GM12878 (cell line): Measurements from ENCODE around the gene SERPINE3. TPM values are rescaled to one million over a fixed set of nuclear protein-coding genes. Genes with fewer than 3 reads are reported as not detected.

Source experiments
- IKZF1 ChIP-seq: fragments of 450-650 bp; conservative IDR thresholded peaks from 2 replicates; pipeline ENCODE4 v1.6.1; 2017; ENCODE audit warnings: antibody characterized with exemption, mild to moderate bottlenecking
- KLF5 ChIP-seq: fragments of 450-650 bp; IDR thresholded peaks from 2 replicates; pipeline ENCODE4 v1.6.1; 2014; ENCODE audit warnings: mild to moderate bottlenecking; ENCODE audit not compliant: partially characterized antibody
- PML ChIP-seq: IDR thresholded peaks from 2 replicates; pipeline ENCODE4 v1.6.1; 2012; ENCODE audit warnings: low read length, inconsistent platforms
- TBL1XR1 ChIP-seq: IDR thresholded peaks from 2 replicates; pipeline ENCODE4 v1.6.1; 2012; ENCODE audit warnings: low read depth, low read length, improper control_type of control experiment
- ZNF207 ChIP-seq: fragments of 450-650 bp; IDR thresholded peaks from 2 replicates; pipeline ENCODE4 v1.6.1; 2014; ENCODE audit warnings: antibody characterized with exemption, mild to moderate bottlenecking, borderline replicate concordance
- polyA plus RNA-seq, 11 experiments: library from polyadenylated mRNA; depleted of rRNA in 4 of 11; unstranded in 6 of 11; stranded (reverse) in 5 of 11; fragments of >200 nt; fragmentation: Nextera tagmentation in 4 of 11; fragmentation: Illumina TruSeq in 1 of 11; extraction: Ambion mirVana in 4 of 11; extraction: Trizol in 1 of 11; gene quantifications; 1 replicate in 1 of 11; 2 replicates in 10 of 11; pipeline versions ENCODE4 v1.2.1 to v1.2.3, GENCODE V29; 2011 to 2016; ENCODE audit warnings: inconsistent platforms in 2 of 11, missing spikeins in 2 of 11, low read depth in 1 of 11
- total RNA-seq, 4 experiments: library from RNA; depleted of rRNA in 3 of 4; stranded (reverse); fragments of >200 nt in 3 of 4; fragmentation: Illumina TruSeq in 1 of 4; extraction: Trizol in 1 of 4; gene quantifications; 2 replicates each; pipeline versions ENCODE4 v1.2.1 to v1.2.3, GENCODE V29; 2013 to 2021
- TF ChIP-seq, protein P1 (sequence below): fragments of 450-650 bp; formaldehyde crosslinking; IDR thresholded peaks from 2 replicates; pipeline ENCODE4 v1.4.0; 2020; ENCODE audit warnings: mild to moderate bottlenecking, moderate library complexity
- TF ChIP-seq, protein P2 (sequence below): fragments of 450-650 bp; IDR thresholded peaks from 2 replicates; pipeline ENCODE4 v1.6.1; 2018; ENCODE audit warnings: borderline replicate concordance, mild to moderate bottlenecking; ENCODE audit not compliant: partially characterized antibody

SERPINE3 gene
- total and polyA plus RNA-seq, 10 of the 15 experiments (the other 5 are each of a cell fraction or from before 2014, with no cell fraction given), result 0.19 TPM; not detected in 9

DNA sequence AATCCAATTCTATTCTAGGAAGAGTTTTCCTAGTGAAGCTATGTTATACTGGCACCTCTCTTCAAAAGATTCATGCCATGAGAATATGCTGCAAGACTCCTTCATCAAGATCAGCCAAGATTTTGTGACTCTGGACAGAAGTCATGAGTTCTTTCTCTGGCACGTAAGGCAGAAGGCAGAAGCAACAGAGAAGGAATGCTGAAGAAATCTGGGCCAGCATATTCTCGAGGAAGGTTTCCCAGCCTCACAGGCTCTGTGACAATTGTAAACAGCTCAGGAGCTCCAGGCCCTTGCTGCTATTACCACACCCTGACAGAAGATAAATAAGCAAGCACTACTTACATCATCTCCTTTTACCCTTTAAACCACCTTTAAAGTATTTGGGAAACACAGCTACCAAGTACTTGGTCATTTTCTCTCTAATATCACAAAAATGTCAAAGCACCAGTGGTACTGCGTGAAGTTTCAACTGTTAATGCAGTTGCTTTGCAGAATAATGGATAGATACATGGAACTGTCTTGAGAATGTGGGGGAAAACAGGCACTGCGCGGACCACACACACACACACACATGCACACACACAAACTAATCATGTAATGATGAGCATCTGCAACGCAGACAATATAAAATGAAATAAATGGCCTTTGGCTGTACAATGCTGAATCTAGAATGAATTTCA is 57.9 kb downstream of the SERPINE3 start (continued):
- TF ChIP-seq, protein P1, sequence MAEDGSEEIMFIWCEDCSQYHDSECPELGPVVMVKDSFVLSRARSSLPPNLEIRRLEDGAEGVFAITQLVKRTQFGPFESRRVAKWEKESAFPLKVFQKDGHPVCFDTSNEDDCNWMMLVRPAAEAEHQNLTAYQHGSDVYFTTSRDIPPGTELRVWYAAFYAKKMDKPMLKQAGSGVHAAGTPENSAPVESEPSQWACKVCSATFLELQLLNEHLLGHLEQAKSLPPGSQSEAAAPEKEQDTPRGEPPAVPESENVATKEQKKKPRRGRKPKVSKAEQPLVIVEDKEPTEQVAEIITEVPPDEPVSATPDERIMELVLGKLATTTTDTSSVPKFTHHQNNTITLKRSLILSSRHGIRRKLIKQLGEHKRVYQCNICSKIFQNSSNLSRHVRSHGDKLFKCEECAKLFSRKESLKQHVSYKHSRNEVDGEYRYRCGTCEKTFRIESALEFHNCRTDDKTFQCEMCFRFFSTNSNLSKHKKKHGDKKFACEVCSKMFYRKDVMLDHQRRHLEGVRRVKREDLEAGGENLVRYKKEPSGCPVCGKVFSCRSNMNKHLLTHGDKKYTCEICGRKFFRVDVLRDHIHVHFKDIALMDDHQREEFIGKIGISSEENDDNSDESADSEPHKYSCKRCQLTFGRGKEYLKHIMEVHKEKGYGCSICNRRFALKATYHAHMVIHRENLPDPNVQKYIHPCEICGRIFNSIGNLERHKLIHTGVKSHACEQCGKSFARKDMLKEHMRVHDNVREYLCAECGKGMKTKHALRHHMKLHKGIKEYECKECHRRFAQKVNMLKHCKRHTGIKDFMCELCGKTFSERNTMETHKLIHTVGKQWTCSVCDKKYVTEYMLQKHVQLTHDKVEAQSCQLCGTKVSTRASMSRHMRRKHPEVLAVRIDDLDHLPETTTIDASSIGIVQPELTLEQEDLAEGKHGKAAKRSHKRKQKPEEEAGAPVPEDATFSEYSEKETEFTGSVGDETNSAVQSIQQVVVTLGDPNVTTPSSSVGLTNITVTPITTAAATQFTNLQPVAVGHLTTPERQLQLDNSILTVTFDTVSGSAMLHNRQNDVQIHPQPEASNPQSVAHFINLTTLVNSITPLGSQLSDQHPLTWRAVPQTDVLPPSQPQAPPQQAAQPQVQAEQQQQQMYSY (CRISPR knock-in tag), result no peak
- TF ChIP-seq ZNF207 (no peak), IKZF1 (no peak), PML (no peak), KLF5 (no peak), TBL1XR1 (no peak)
- TF ChIP-seq, protein P2, sequence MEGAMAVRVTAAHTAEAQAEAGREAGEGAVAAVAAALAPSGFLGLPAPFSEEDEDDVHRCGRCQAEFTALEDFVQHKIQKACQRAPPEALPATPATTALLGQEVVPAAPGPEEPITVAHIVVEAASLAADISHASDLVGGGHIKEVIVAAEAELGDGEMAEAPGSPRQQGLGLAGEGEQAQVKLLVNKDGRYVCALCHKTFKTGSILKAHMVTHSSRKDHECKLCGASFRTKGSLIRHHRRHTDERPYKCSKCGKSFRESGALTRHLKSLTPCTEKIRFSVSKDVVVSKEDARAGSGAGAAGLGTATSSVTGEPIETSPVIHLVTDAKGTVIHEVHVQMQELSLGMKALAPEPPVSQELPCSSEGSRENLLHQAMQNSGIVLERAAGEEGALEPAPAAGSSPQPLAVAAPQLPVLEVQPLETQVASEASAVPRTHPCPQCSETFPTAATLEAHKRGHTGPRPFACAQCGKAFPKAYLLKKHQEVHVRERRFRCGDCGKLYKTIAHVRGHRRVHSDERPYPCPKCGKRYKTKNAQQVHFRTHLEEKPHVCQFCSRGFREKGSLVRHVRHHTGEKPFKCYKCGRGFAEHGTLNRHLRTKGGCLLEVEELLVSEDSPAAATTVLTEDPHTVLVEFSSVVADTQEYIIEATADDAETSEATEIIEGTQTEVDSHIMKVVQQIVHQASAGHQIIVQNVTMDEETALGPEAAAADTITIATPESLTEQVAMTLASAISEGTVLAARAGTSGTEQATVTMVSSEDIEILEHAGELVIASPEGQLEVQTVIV, result no peak
